Natural killer cell treated with Interleukin-12 subunit alpha and Interleukin-12 subunit beta and Interleukin-15 and Interleukin-18, amount 100 ng/mL, for 72 hours (primary cell): ENCODE data around the gene GAL3ST2. TPM values are rescaled to one million over a fixed set of nuclear protein-coding genes. Genes with fewer than 3 reads are reported as not detected.
"Not testable (repeated sequence)": the region's sequence is repeated elsewhere in the genome, so short reads cannot be mapped to it uniquely, and the experiment has no call there.

ENCODE experiments used
- ATAC-seq, 2 donors: fragments of 150-1000 bp; cut with Tn5 transposase in 1 of 2; sonication (Bioruptor Pico), chemical (Tn5 transposase) in 1 of 2; 2 replicates each; pipeline ENCODE4 v1.10.0; 2021
- DNase-seq: peaks from one replicate; pipeline ENCODE4 v3.0.0; 2022; ENCODE audit warnings: low spot score
- H3K27ac Mint-ChIP-seq, 2 donors: 1 replicate in 1 of 2; 2 replicates in 1 of 2; pipeline ENCODE4 v1.8.0; 2022; ENCODE audit warnings: mixed read lengths in 2 of 2, mild to moderate bottlenecking in 1 of 2, moderate library complexity in 1 of 2
- H3K27me3 Mint-ChIP-seq, 2 donors: 1 replicate in 1 of 2; 2 replicates in 1 of 2; pipeline ENCODE4 v1.8.0; 2022; ENCODE audit warnings: mixed read lengths in 2 of 2
- H3K36me3 Mint-ChIP-seq: one replicate; pipeline ENCODE4 v1.8.0; 2022; ENCODE audit warnings: mixed read lengths
- H3K4me1 Mint-ChIP-seq, 2 donors: 1 replicate in 1 of 2; 2 replicates in 1 of 2; pipeline ENCODE4 v1.8.0; 2022; ENCODE audit warnings: low read depth in 2 of 2, mixed read lengths in 2 of 2, mild to moderate bottlenecking in 1 of 2
- H3K4me3 Mint-ChIP-seq: one replicate; pipeline ENCODE4 v1.8.0; 2022; ENCODE audit warnings: mixed read lengths
- H3K9me3 Mint-ChIP-seq: 2 replicates; pipeline ENCODE4 v1.8.0; 2022; ENCODE audit warnings: mixed read lengths
- total RNA-seq, 2 donors: library from RNA; stranded (reverse); gene quantifications; one replicate each; pipeline ENCODE4 v1.2.3, GENCODE V29; 2022

GAL3ST2 gene
- total RNA-seq, 2 donors from 2014 or later, result 0.83 to 2.8 TPM

DNA sequence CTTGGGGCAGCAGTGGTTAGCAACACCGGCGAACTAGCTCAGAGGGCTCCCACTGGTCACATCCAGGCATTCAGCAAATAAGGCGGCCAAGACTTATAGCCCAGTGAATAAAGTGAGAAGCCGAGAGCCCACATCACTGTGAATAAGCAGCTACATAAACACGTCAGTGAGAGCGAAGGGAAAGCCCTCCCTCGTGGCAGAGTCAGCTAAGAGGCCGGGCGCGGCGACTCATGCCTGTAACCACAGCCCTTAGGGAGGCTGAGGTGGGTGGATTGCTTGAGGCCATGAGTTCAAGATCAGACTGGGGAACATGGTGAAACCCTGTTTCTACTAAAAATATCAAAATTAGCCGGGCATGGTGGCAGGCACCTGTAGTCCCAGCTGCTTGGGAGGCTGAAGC lies 37.0 kb upstream of the GAL3ST2 start:
- peaks cover 32 to 56% of the 10 kb centered on the region in 2 donors for H3K4me1 Mint-ChIP-seq
- H3K4me3 Mint-ChIP-seq, result peak overlapping the region; percentile 83
- H3K27me3 Mint-ChIP-seq, result no peaks in the 10 kb centered on the region
- H3K36me3 Mint-ChIP-seq, result no peaks in the 10 kb centered on the region
- H3K27ac Mint-ChIP-seq, result peak overlapping the region; percentile 89 to 91
- H3K9me3 Mint-ChIP-seq, result no peaks in the 10 kb centered on the region
- DNase-seq (peak; percentile 86), ATAC-seq (peak; percentile 50 to 66)

DNA sequence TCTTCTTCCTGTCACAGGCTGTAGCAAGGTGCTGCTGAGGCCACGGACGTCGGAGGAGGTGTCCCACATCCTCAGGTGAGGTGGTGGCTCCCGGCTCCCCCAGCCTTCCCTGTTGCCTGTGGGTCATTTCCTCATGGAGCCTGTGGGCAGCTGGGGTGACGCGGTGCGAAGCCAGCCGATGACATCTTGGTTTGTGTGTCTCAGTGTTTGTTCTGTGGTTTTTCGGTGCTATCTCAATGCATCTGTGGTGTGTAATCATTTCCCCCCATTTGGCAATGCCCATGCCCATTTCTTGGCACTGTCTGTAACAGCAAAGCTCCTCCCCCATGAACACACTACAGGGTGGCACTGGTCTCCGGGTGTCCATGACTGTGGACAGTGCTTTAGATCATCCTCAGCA lies 35.6 kb upstream of the GAL3ST2 start:
- Mint-ChIP-seq H3K4me3 (peak overlapping the region; percentile 83), H3K27me3 (no peaks in the 10 kb centered on the region)

DNA sequence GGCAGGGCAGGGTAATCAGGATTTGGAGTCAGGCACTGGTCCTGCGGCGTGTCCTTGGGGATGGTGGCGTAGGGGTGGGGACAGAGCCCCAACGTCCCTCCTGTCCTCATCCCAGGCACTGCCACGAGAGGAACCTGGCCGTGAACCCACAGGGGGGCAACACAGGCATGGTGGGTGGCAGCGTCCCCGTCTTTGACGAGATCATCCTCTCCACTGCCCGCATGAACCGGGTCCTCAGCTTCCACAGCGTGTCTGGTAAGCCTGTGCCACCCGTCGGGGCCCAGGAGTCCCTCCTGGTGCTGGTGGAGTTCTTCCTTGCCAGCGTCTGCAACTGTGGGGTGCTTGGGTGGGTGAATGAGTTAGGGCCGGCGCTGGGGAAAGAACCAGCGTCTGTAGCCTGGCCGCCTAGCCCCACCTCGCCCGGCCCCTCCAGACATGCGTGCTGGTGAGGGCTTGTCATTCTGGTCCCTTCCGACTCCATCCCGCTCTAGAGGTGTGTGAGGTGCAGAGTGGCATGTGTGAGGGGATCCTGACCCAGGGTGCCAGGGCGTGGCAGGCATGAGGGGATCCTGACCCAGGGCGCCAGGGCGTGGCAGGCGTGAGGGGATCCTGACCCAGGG lies 34.2 kb upstream of the GAL3ST2 start:
- DNase-seq (no peak), ATAC-seq (no peak)
- Mint-ChIP-seq H3K27ac (peak overlapping the region in 1 of 2 donors; percentile 89), H3K4me3 (no peak overlapping the region), H3K9me3 (peaks cover 4% of the 10 kb centered on the region), H3K4me1 (peaks cover 44 to 66% of the 10 kb centered on the region in 2 donors), H3K27me3 (no peaks in the 10 kb centered on the region), H3K36me3 (peaks cover 16% of the 10 kb centered on the region)

More for the DNA sequence above, 35.6 kb upstream of the GAL3ST2 start:
- peaks cover 7% of the 10 kb centered on the region for H3K36me3 Mint-ChIP-seq
- DNase-seq (peak; percentile 87), ATAC-seq (peak; percentile 89 to 91)
- H3K4me1 Mint-ChIP-seq, result peaks cover 39 to 69% of the 10 kb centered on the region in 2 donors
- H3K27ac Mint-ChIP-seq, result peak overlapping the region; percentile 89 to 91
- H3K9me3 Mint-ChIP-seq, result peaks cover 2% of the 10 kb centered on the region

DNA sequence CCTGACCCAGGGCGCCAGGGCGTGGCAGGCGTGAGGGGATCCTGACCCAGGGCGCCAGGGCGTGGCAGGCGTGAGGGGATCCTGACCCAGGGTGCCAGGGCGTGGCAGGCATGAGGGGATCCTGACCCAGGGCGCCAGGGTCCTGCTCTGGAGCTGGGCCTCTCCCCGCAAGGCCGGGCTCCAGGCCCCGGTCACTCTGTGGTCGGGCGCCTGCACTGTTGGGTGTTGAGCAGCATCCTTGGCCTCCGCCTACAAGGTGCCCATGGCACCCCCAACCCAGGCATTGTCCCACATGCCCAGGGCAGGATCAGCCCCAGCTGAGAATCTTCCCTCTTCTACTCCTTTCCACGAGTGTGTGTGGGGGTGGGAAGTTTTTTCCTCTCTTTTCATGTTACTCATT lies 33.6 kb upstream of the GAL3ST2 start:
- H3K27ac Mint-ChIP-seq, result peak overlapping the region; percentile 37 to 39
- not testable (repeated sequence) for H3K27me3 Mint-ChIP-seq, H3K9me3 Mint-ChIP-seq, DNase-seq, ATAC-seq, H3K4me3 Mint-ChIP-seq
- H3K4me1 Mint-ChIP-seq, result peaks cover 39 to 61% of the 10 kb centered on the region in 2 donors
- peaks cover 16% of the 10 kb centered on the region for H3K36me3 Mint-ChIP-seq

DNA sequence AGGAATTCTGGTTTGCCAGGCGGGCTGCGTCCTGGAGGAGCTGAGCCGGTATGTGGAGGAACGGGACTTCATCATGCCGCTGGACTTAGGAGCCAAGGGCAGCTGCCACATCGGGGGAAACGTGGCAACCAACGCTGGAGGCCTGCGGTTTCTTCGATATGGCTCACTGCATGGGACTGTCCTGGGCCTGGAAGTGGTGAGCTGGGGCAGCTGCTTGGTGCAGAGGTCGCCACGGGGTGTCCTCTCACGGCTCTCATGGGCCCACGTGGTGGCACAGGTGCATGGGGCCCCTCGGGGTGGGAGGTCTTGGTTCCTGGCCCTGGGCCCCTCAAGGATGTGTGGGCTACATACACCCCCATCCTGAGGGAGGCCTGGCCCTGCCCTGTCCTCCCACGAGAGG lies 33.0 kb upstream of the GAL3ST2 start:
- ATAC-seq, result no peak
- Mint-ChIP-seq H3K27me3 (no peaks in the 10 kb centered on the region), H3K36me3 (peaks cover 16% of the 10 kb centered on the region), H3K9me3 (peaks cover 4% of the 10 kb centered on the region), H3K27ac (peak overlapping the region; percentile 37 to 39), H3K4me3 (peak overlapping the region; percentile 12), H3K4me1 (peaks cover 37 to 58% of the 10 kb centered on the region in 2 donors)
- DNase-seq, result no peak

DNA sequence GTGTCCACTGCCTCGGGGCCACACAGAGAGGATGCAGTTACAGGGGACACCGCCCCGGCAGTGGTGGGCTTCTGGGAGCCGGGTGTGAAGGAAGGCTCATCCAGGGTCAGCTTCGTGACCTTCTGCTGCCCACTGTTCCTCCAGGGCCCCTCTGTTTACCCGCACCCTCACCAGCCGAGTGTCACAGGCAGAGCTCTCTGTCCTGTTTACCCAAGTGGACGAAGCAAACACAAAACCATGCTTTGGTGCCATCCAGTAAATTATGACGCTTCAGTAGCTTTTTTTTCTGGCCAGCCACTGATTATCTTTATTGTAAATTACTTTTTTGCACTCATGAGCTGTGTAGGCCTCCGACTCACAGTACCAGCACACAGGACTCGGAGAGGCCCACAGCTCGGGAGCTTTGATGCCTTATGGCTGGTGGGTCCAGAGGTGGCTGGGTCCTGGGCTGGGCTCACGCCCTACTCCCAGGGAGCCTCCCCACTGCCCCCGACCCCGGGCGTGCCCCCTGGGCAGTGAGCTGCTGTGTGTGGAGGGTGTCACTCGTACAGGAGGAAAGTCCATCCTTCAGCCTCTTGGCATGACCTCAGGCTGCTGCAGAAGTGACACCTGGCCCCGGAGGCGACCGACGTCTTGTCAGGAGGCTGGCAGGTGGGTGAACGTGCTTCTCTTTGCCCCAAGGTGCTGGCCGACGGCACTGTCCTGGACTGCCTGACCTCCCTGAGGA lies 32.4 kb upstream of the GAL3ST2 start:
- H3K27ac Mint-ChIP-seq, result peak overlapping the region in 1 of 2 donors; percentile 58
- H3K4me1 Mint-ChIP-seq, result peaks cover 31 to 55% of the 10 kb centered on the region in 2 donors
- H3K27me3 Mint-ChIP-seq, result no peaks in the 10 kb centered on the region
- H3K36me3 Mint-ChIP-seq, result peaks cover 16% of the 10 kb centered on the region
- peaks cover 4% of the 10 kb centered on the region for H3K9me3 Mint-ChIP-seq
- H3K4me3 Mint-ChIP-seq, result no peak overlapping the region
- no peak for ATAC-seq
- DNase-seq, result no peak

DNA sequence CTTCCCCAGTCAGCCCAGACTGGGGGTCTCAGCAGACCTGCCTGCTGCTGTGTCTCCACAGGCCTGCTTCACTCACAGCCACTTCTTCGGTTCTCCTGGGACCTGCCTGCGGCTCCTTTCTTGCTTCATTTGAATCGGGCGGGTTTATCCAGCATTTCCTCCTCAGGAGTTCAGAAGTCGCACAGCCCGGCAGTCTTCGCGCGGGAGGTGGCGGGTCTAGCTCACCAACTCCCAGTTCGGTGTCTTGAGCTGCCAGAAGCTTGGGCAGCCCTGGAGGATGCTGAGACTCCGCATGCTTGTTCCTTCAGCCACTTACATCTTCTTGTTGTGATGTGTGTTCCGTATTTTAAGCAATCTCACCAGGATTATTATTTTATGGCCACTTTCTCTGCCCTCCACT lies 31.3 kb upstream of the GAL3ST2 start:
- DNase-seq, result no peak
- peaks cover 20% of the 10 kb centered on the region for H3K36me3 Mint-ChIP-seq
- H3K27me3 Mint-ChIP-seq, result no peaks in the 10 kb centered on the region
- ATAC-seq, result no peak
- no peak overlapping the region for H3K4me3 Mint-ChIP-seq
- peaks cover 21 to 46% of the 10 kb centered on the region in 2 donors for H3K4me1 Mint-ChIP-seq
- peak overlapping the region in 1 of 2 donors; percentile 58 for H3K27ac Mint-ChIP-seq
- H3K9me3 Mint-ChIP-seq, result peaks cover 4% of the 10 kb centered on the region

DNA sequence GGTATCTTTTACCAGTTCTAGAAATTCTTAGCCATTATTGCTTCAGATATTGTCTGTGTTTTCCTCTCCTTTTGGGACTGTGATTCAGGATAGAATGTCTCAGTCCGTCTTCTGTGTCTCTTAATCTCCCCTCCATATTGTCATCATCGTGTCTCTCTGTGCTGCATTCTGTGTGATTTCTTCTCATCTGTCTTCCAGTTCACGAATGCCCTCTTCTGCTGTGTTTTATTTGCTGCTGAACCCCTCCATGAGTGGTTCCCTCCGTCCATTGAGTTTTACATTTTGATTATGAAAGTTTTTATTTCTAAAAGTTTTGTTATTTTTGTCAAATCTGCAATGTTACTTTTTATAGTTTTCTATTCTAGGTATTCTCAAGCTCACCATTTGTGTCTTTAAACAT lies 30.5 kb upstream of the GAL3ST2 start:
- H3K4me3 Mint-ChIP-seq, result no peak overlapping the region
- peak overlapping the region in 1 of 2 donors; percentile 58 for H3K27ac Mint-ChIP-seq
- ATAC-seq, result no peak
- no peak for DNase-seq
- H3K4me1 Mint-ChIP-seq, result peaks cover 17 to 42% of the 10 kb centered on the region in 2 donors
- H3K27me3 Mint-ChIP-seq, result no peaks in the 10 kb centered on the region
- H3K36me3 Mint-ChIP-seq, result peaks cover 20% of the 10 kb centered on the region
- H3K9me3 Mint-ChIP-seq, result peaks cover 4% of the 10 kb centered on the region

DNA sequence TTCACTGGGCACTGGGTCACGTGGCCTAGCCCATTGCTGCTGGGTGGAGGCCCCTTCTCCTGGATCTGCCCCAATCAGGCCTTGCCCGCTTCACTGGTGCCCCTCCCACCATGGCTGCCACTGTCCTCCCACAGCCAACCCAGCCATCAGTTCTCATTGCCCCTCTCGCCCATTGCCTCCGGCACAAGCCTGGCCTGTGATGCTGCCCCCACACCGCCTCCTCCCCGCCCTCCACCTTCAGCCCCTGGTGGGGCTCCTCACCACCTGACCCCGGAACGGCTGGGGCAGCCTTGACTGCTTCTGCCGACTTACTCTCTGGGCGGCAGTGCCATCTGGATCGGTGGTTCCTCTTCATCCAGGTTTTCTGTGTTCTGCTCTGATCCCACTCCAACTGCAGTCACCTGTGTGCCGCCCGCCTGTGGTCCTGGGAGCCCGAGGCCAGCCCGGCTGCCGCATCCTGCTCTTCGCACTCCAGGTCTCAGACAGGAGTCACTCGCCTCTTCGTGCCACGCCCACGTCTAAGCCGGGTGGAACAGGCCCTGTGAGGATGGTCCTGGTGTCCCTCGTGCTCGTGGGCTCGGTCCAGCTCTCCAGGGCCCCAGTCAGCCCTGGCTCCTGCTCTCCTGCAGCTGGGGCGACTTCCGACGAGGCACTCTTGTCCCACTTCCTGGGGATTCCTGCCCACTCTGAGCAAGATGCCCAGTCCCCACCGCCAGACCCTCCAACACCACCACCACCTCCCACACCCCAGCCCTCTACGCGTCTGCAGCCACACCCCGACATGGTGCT lies 28.0 kb upstream of the GAL3ST2 start:
- DNase-seq (no peak), ATAC-seq (no peak)
- H3K36me3 Mint-ChIP-seq, result peaks cover 20% of the 10 kb centered on the region
- H3K9me3 Mint-ChIP-seq, result peaks cover 4% of the 10 kb centered on the region
- H3K27me3 Mint-ChIP-seq, result no peaks in the 10 kb centered on the region
- peak overlapping the region in 1 of 2 donors; percentile 6 for H3K27ac Mint-ChIP-seq
- no peak overlapping the region for H3K4me3 Mint-ChIP-seq
- peaks cover 14 to 28% of the 10 kb centered on the region in 2 donors for H3K4me1 Mint-ChIP-seq

DNA sequence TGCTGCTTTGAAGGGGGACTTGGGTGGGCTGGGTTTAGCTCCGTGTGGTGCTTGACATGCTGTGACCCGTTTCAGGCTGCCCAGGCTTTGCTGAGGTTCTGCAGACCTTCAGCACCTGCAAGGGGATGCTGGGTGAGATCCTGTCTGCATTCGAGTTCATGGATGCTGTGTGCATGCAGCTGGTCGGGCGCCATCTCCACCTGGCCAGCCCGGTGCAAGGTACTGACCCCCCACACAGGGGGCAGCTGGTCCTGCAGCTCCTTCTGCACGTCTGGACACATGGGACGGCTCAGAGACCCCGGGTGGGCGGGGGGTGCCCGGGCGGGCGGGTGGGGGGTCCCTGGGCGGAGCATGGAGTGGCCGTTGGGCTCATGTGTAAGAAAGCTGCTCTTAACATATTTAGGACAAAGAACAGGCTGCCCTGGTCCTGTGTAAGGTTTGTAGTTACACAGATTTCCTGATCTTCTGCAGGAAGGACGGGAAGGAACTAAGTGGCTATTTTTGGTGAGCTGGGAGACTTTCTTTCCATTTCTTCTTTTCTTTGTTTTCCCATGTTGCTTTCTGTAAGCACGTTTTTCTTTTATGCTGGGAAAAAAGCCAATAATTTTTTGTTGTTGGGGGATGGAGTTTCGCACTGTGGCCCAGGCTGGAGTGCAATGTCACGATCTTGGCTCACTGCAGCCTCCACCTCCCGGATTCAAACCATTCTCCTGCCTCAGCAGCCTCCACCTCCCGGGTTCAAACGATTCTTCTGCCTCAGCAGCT lies 26.4 kb upstream of the GAL3ST2 start:
- no peak overlapping the region for H3K27ac Mint-ChIP-seq

DNA sequence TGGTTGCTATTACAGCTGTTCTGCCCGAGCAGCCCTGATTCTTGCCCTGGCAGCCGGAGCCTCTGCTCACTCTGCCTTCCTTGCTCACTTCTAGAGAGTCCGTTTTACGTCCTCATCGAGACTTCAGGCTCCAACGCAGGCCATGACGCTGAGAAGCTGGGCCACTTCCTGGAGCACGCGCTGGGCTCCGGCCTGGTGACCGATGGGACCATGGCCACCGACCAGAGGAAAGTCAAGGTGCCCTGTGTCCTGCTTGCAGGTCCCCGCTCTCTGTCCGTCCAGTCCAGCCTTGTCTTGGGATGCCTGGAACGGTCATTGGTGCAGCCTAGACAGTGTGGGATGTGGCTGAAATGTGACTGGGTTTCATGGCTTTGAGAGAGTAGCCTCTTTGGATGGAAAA lies 25.5 kb upstream of the GAL3ST2 start:
- H3K9me3 Mint-ChIP-seq, result peaks cover under 1% of the 10 kb centered on the region
- H3K36me3 Mint-ChIP-seq, result peaks cover 11% of the 10 kb centered on the region
- ATAC-seq, result no peak
- no peak for DNase-seq
- H3K4me1 Mint-ChIP-seq, result peaks cover 5 to 11% of the 10 kb centered on the region in 2 donors
- no peak overlapping the region for H3K4me3 Mint-ChIP-seq
- no peak overlapping the region for H3K27ac Mint-ChIP-seq
- H3K27me3 Mint-ChIP-seq, result no peaks in the 10 kb centered on the region

More for the DNA sequence above, 26.4 kb upstream of the GAL3ST2 start:
- peaks cover 4% of the 10 kb centered on the region for H3K9me3 Mint-ChIP-seq
- no peaks in the 10 kb centered on the region for H3K27me3 Mint-ChIP-seq
- H3K4me3 Mint-ChIP-seq, result no peak overlapping the region
- peaks cover 14 to 20% of the 10 kb centered on the region in 2 donors for H3K4me1 Mint-ChIP-seq
- no peak for ATAC-seq
- H3K36me3 Mint-ChIP-seq, result peaks cover 20% of the 10 kb centered on the region
- DNase-seq, result no peak

DNA sequence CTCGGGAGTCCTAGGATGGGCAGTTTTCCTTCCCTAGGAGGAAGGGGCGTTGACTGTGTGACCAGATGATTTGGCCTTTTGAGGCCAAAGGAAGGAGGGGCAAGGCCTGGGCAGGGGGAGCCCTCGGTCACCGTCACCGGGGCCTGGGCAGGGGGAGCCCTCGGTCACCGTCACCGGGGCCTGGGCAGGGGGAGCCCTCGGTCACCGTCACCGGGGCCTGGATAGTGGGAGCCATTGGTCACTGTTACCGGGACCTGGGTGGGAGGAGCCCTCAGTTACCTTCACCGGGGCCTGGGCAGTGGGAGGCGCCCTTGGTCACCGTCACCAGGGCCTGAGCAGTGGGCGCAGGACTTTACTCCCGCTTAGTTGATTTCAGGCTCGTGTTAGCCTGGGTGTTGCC lies 24.8 kb upstream of the GAL3ST2 start:
- H3K36me3 Mint-ChIP-seq, result peaks cover 9% of the 10 kb centered on the region
- no peak for DNase-seq
- H3K4me3 Mint-ChIP-seq, result no peak overlapping the region

DNA sequence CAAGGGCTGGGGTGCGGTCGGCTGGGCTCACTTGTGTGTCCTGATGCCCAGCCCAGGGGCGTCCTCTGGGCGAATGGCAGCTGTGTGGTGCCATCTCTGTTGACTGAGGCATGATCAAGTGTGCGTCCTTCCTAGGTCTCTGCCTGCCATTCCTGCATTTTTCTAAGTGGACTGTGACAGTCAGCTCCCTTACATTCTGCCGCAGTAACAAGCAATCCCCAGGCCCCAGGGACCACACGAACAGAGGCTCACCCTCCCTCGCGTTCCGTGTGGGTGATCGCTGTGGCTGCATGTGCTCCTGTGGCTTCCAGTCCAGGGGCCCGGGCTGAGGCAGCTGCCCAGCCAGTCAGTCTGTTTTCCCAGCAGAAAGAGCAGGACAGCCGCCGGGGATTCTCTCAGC lies 24.4 kb upstream of the GAL3ST2 start:
- Mint-ChIP-seq H3K27me3 (no peaks in the 10 kb centered on the region), H3K27ac (no peak overlapping the region), H3K9me3 (no peaks in the 10 kb centered on the region), H3K36me3 (peaks cover 5% of the 10 kb centered on the region), H3K4me3 (no peak overlapping the region), H3K4me1 (peaks cover 1 to 11% of the 10 kb centered on the region in 2 donors)
- ATAC-seq (no peak), DNase-seq (no peak)

More for the DNA sequence above, 24.8 kb upstream of the GAL3ST2 start:
- Mint-ChIP-seq H3K4me1 (peaks cover 4 to 11% of the 10 kb centered on the region in 2 donors), H3K27ac (no peak overlapping the region), H3K27me3 (no peaks in the 10 kb centered on the region), H3K9me3 (no peaks in the 10 kb centered on the region)
- ATAC-seq, result no peak
